HEK293 (cell line): ENCODE results near the gene GRK3.
"Not testable (repeated sequence)": the region's sequence is repeated elsewhere in the genome, so short reads cannot be mapped to it uniquely, and the experiment has no call there.

Experiments used
- CTCF ChIA-PET: fragments of 350-600 bp; formaldehyde crosslinking; extraction: SDS; loops from one replicate; lab custom pipeline; 2021; ENCODE audit warnings: antibody characterized with exemption; lab: Yijun Ruan, JAX
- POLR2A ChIA-PET: fragments of 300-600 bp; formaldehyde crosslinking; extraction: SDS; loops from one replicate; lab custom pipeline; 2020; ENCODE audit warnings: antibody characterized with exemption, inconsistent platforms; lab: Yijun Ruan, JAX
- H3K27ac ChIP-seq: fragments of 200-500 bp; sonication (Bioruptor generic); 2 replicates; pipeline ENCODE4 v1.5.1; 2014; ENCODE audit warnings: low read depth, low read length, control low read depth, inconsistent platforms; ENCODE audit errors: extremely low read depth
- H3K36me3 ChIP-seq, 2 experiments: fragments of 200-500 bp in 1 of 2; sonication (Bioruptor generic) in 1 of 2; 1 replicate in 1 of 2; 2 replicates in 1 of 2; pipeline ENCODE4 v1.5.1; 2014 to 2017; ENCODE audit warnings: inconsistent platforms in 2 of 2, low read length in 2 of 2; ENCODE audit not compliant: control insufficient read depth in 2 of 2, insufficient read depth in 1 of 2
- H3K4me1 ChIP-seq: fragments of 200-500 bp; sonication (Bioruptor generic); 2 replicates; pipeline ENCODE4 v1.5.1; 2014; ENCODE audit warnings: mild to moderate bottlenecking, low read length, inconsistent platforms; ENCODE audit not compliant: control insufficient read depth, insufficient read depth
- H3K4me3 ChIP-seq: 2 replicates; pipeline ENCODE4 v1.5.1; 2011; ENCODE audit warnings: low read depth, mild to moderate bottlenecking, control low read depth, low read length, moderate library complexity
- H3K9me3 ChIP-seq: fragments of 200-500 bp; sonication (Bioruptor generic); 2 replicates; pipeline ENCODE4 v1.5.1; 2014; ENCODE audit warnings: low read depth, low read length, inconsistent platforms; ENCODE audit not compliant: control insufficient read depth, insufficient read depth
- HOXD13 ChIP-seq: sonication (generic); formaldehyde crosslinking; IDR thresholded peaks from 2 replicates; pipeline ENCODE4 v1.8.0; 2022; ENCODE audit warnings: missing genetic modification reagents, borderline replicate concordance
- MYNN ChIP-seq: fragments of 450-650 bp; formaldehyde crosslinking; IDR thresholded peaks from 2 replicates; pipeline ENCODE4 v1.5.1; 2016; ENCODE audit warnings: missing biosample characterization, missing genetic modification characterization, borderline replicate concordance
- MZF1 ChIP-seq: fragments of 450-650 bp; formaldehyde crosslinking; IDR thresholded peaks from 2 replicates; pipeline ENCODE4 v1.5.1; 2017; ENCODE audit warnings: missing biosample characterization, missing genetic modification characterization, borderline replicate concordance
- TCF7L2 ChIP-seq: IDR thresholded peaks from 2 replicates; pipeline ENCODE4 v1.6.1; 2011; ENCODE audit warnings: low read depth, mild to moderate bottlenecking, inconsistent platforms, low read length, moderate library complexity, borderline replicate concordance
- ZBTB20 ChIP-seq: fragments of 450-650 bp; formaldehyde crosslinking; IDR thresholded peaks from 2 replicates; pipeline ENCODE4 v1.5.1; 2016; ENCODE audit warnings: missing biosample characterization, missing genetic modification characterization
- ZFP69B ChIP-seq: fragments of 450-650 bp; formaldehyde crosslinking; IDR thresholded peaks from 2 replicates; pipeline ENCODE4 v1.5.1; 2016; ENCODE audit warnings: missing biosample characterization, missing genetic modification characterization
- ZNF148 ChIP-seq: fragments of 450-650 bp; formaldehyde crosslinking; IDR thresholded peaks from 2 replicates; pipeline ENCODE4 v1.5.0; 2017; ENCODE audit warnings: missing biosample characterization, missing genetic modification characterization, borderline replicate concordance
- ZNF19 ChIP-seq: fragments of 450-650 bp; formaldehyde crosslinking; IDR thresholded peaks from 2 replicates; pipeline ENCODE4; 2016; ENCODE audit warnings: missing biosample characterization, missing genetic modification characterization, low read depth
- ZNF335 ChIP-seq: fragments of 450-650 bp; formaldehyde crosslinking; conservative IDR thresholded peaks from 2 replicates; pipeline ENCODE4 v1.5.1; 2016; ENCODE audit warnings: missing biosample characterization, missing genetic modification characterization
- ZNF354C ChIP-seq: fragments of 450-650 bp; formaldehyde crosslinking; IDR thresholded peaks from 2 replicates; pipeline ENCODE4 v1.5.1; 2016; ENCODE audit warnings: missing biosample characterization, missing genetic modification characterization, low read depth, borderline replicate concordance
- ZNF391 ChIP-seq: fragments of 450-650 bp; formaldehyde crosslinking; IDR thresholded peaks from 2 replicates; pipeline ENCODE4 v1.5.1; 2016; ENCODE audit warnings: low read depth, missing biosample characterization, missing genetic modification characterization, borderline replicate concordance
- ZNF529 ChIP-seq: fragments of 450-650 bp; formaldehyde crosslinking; IDR thresholded peaks from 2 replicates; pipeline ENCODE4 v1.5.1; 2017; ENCODE audit warnings: missing genetic modification characterization, missing biosample characterization; ENCODE audit not compliant: insufficient replicate concordance
- ZNF555 ChIP-seq: fragments of 450-650 bp; formaldehyde crosslinking; conservative IDR thresholded peaks from 2 replicates; pipeline ENCODE4 v1.5.1; 2017; ENCODE audit warnings: missing biosample characterization, mild to moderate bottlenecking, missing genetic modification characterization, inconsistent platforms
- ZNF596 ChIP-seq: fragments of 450-650 bp; IDR thresholded peaks from 2 replicates; pipeline ENCODE4 v1.5.0; 2018; ENCODE audit warnings: missing biosample characterization, mild to moderate bottlenecking, missing genetic modification characterization, moderate library complexity
- ZNF610 ChIP-seq: fragments of 450-650 bp; formaldehyde crosslinking; IDR thresholded peaks from 2 replicates; pipeline ENCODE4 v1.5.1; 2016; ENCODE audit warnings: missing biosample characterization, missing genetic modification characterization, borderline replicate concordance
- ZNF645 ChIP-seq: fragments of 450-650 bp; formaldehyde crosslinking; IDR thresholded peaks from 2 replicates; pipeline ENCODE4; 2016; ENCODE audit warnings: missing biosample characterization, missing genetic modification characterization
- ZNF660 ChIP-seq: fragments of 450-650 bp; IDR thresholded peaks from 2 replicates; pipeline ENCODE4 v1.5.1; 2018; ENCODE audit warnings: missing biosample characterization, mild to moderate bottlenecking, missing genetic modification characterization
- ZNF777 ChIP-seq: fragments of 450-650 bp; formaldehyde crosslinking; IDR thresholded peaks from 2 replicates; pipeline ENCODE4 v1.5.1; 2017; ENCODE audit warnings: missing biosample characterization, missing genetic modification characterization, borderline replicate concordance

Gene GRK3

GRCh38 chr22:25574736-25575135, 10.3 kb downstream of the GRK3 start:
- no peak overlapping the region for H3K27ac ChIP-seq
- no peak overlapping the region for H3K4me3 ChIP-seq
- POLR2A ChIA-PET, result no interaction called here
- no peaks in the 10 kb centered on the region for H3K36me3 ChIP-seq
- CTCF ChIA-PET, result no interaction called here
- H3K4me1 ChIP-seq, result no peaks in the 10 kb centered on the region
- TF ChIP-seq ZNF596 (tag by site-specific recombination) (no peak), ZNF660 (tag by site-specific recombination) (no peak), TCF7L2 (no peak), ZNF555 (tag by site-specific recombination) (no peak), ZFP69B (tag by site-specific recombination) (no peak), ZNF354C (tag by site-specific recombination) (no peak), HOXD13 (CRISPR knock-in tag) (no peak), ZNF391 (no peak), ZNF529 (tag by site-specific recombination) (no peak), ZNF777 (tag by site-specific recombination) (no peak), ZNF19 (no peak), ZNF610 (no peak), MYNN (no peak), ZNF645 (tag by site-specific recombination) (no peak), ZBTB20 (tag by site-specific recombination) (no peak), ZNF148 (tag by site-specific recombination) (no peak), MZF1 (no peak), ZNF335 (no peak)
- no peaks in the 10 kb centered on the region for H3K9me3 ChIP-seq

GRCh38 chr22:25575674-25576392, 11.4 kb downstream of the GRK3 start:
- H3K27ac ChIP-seq, H3K36me3 ChIP-seq, H3K9me3 ChIP-seq, POLR2A ChIA-PET, H3K4me3 ChIP-seq, H3K4me1 ChIP-seq: not testable (repeated sequence)
- CTCF ChIA-PET, result interaction anchor here (0.6 to 0.7 kb wide), 4 partner anchors 101 to 757 kb away, joined by 3 to 4 read pairs (median 3); no protein-coding TSS in a partner anchor

GRCh38 chr22:25581452-25581851, 17.0 kb downstream of the GRK3 start:
- H3K4me3 ChIP-seq, H3K36me3 ChIP-seq, CTCF ChIA-PET, H3K9me3 ChIP-seq, POLR2A ChIA-PET, H3K4me1 ChIP-seq, H3K27ac ChIP-seq: not testable (repeated sequence)
